Lower lobe of right lung (tissue), 2 donors: ENCODE results near the gene NECTIN2. TPM values are rescaled to one million over a fixed set of nuclear protein-coding genes. Genes with fewer than 3 reads are reported as not detected.
"Not testable (repeated sequence)": the region's sequence is repeated elsewhere in the genome, so short reads cannot be mapped to it uniquely, and the experiment has no call there.

ENCODE experiments used
- ATAC-seq, 2 donors: fragments of 200-7000 bp; cut with Tn5 transposase; one replicate each; pipeline ENCODE4 v1.9.1; 2020 to 2022; ENCODE audit warnings: mild to moderate bottlenecking in 2 of 2, moderate library complexity in 2 of 2
- DNase-seq: peaks from one replicate; pipeline ENCODE4 v3.0.0-alpha.2; 2020
- H3K27ac ChIP-seq: fragments of 200-600 bp; one replicate; pipeline ENCODE4 v1.8.0; 2022
- H3K27me3 ChIP-seq: fragments of 200-600 bp; one replicate; pipeline ENCODE4 v1.8.0; 2022; ENCODE audit warnings: low read depth
- H3K36me3 ChIP-seq: fragments of 200-600 bp; one replicate; pipeline ENCODE4 v1.8.0; 2022; ENCODE audit warnings: mild to moderate bottlenecking
- H3K4me1 ChIP-seq: fragments of 200-600 bp; one replicate; pipeline ENCODE4 v1.8.0; 2022
- H3K4me3 ChIP-seq: fragments of 200-600 bp; one replicate; pipeline ENCODE4 v1.8.0; 2022; ENCODE audit warnings: mild to moderate bottlenecking
- H3K9me3 ChIP-seq: fragments of 200-600 bp; one replicate; pipeline ENCODE4 v1.8.0; 2022
- CTCF ChIP-seq: fragments of 200-600 bp; IDR thresholded peaks from one replicate; pipeline ENCODE4 v1.8.0; 2022; ENCODE audit warnings: antibody characterized with exemption, mild to moderate bottlenecking
- intact Hi-C: fragments of 100-400 bp; cut with DNase I; formaldehyde crosslinking; loops from one replicate; pipeline ENCODE4 v1.11.0; 2022
- total RNA-seq: library from RNA; stranded (reverse); fragmentation: NEBNext Ultra II Directional; extraction: Animal tissue kit (Norgen Biotek cat#: 25700); gene quantifications from one replicate; pipeline ENCODE4 v1.2.1, GENCODE V29; 2021
- donor health status: DM: no; HTN: yes; CAD: no; lungs with severe emphysema.

Gene NECTIN2
- total RNA-seq, 1 donor from 2014 or later, result 75.1 TPM

GRCh38 chr19:44912854-44913253 is 66.8 kb downstream of the NECTIN2 start:
- Histone ChIP-seq H3K4me1 (peaks cover 15% of the 10 kb centered on the region), H3K27ac (no peak overlapping the region), H3K27me3 (no peaks in the 10 kb centered on the region), H3K9me3 (no peaks in the 10 kb centered on the region), H3K4me3 (no peak overlapping the region), H3K36me3 (no peaks in the 10 kb centered on the region)
- TF ChIP-seq CTCF, result no peak
- DNase-seq (peak; percentile 76), ATAC-seq (peak in 1 of 2 donors; percentile 36)
- intact Hi-C loops, result no loop called here

GRCh38 chr19:44913512-44914432 is 67.7 kb downstream of the NECTIN2 start:
- peak overlapping the region; percentile 76 for H3K27ac ChIP-seq
- H3K27me3 ChIP-seq, result not testable (repeated sequence)

GRCh38 chr19:44914433-44915206 is 68.5 kb downstream of the NECTIN2 start, which contains the start of gene APOC1:
APOC1 (plus strand) TSS chr19:44914608; CDS start chr19:44914892, 284 bp downstream.
- ATAC-seq, result peak; percentile 92 to 96
- H3K27me3 ChIP-seq, H3K36me3 ChIP-seq, H3K9me3 ChIP-seq, intact Hi-C loops: not testable (repeated sequence)
- peaks cover 15% of the 10 kb centered on the region for H3K4me1 ChIP-seq
- H3K4me3 ChIP-seq, result peak within 1 kb of the TSS; percentile 61
- H3K27ac ChIP-seq, result peak within 1 kb of the TSS; percentile 76
- peak; percentile 87 for DNase-seq

More at GRCh38 chr19:44913512-44914432, 67.7 kb downstream of the NECTIN2 start:
- peak overlapping the region; percentile 61 for H3K4me3 ChIP-seq
- ATAC-seq, H3K36me3 ChIP-seq, DNase-seq, intact Hi-C loops, H3K9me3 ChIP-seq: not testable (repeated sequence)
- H3K4me1 ChIP-seq, result peaks cover 15% of the 10 kb centered on the region

GRCh38 chr19:44924243-44924725 is 78.2 kb downstream of the NECTIN2 start:
- H3K36me3 ChIP-seq, result no peaks in the 10 kb centered on the region
- peaks cover 42% of the 10 kb centered on the region for H3K4me1 ChIP-seq
- no peak overlapping the region for H3K4me3 ChIP-seq
- no peak overlapping the region for H3K27ac ChIP-seq
- no peaks in the 10 kb centered on the region for H3K27me3 ChIP-seq
- ATAC-seq (no peak), DNase-seq (no peak)
- no peaks in the 10 kb centered on the region for H3K9me3 ChIP-seq
- intact Hi-C loops, result no loop called here
- no peak for TF ChIP-seq CTCF

GRCh38 chr19:44925114-44925891 is 79.2 kb downstream of the NECTIN2 start:
- peak; percentile 50 to 82 for ATAC-seq
- Histone ChIP-seq H3K4me3 (no peak overlapping the region), H3K27ac (peak overlapping the region; percentile 53), H3K9me3 (no peaks in the 10 kb centered on the region), H3K4me1 (peaks cover 42% of the 10 kb centered on the region), H3K36me3 (no peaks in the 10 kb centered on the region), H3K27me3 (no peaks in the 10 kb centered on the region)
- intact Hi-C loops, result no loop called here
- no peak for TF ChIP-seq CTCF
- DNase-seq, result peak; percentile 83

- Histone ChIP-seq H3K4me1 (peaks cover 42% of the 10 kb centered on the region), H3K27ac (peak overlapping the region; percentile 14)
- peak; percentile 2 to 21 for ATAC-seq
- H3K9me3 ChIP-seq, intact Hi-C loops, DNase-seq, H3K36me3 ChIP-seq, H3K27me3 ChIP-seq, H3K4me3 ChIP-seq: not testable (repeated sequence)
Observed at GRCh38 chr19:44926245-44927077, 80.4 kb downstream of the NECTIN2 start.
